Neural progenitor cell (in vitro differentiated cells): ENCODE measurements around the gene ARHGAP15.

Experiments
- CTCF ChIP-seq: fragments of 200-600 bp; sonication (generic); IDR thresholded peaks from 2 replicates; pipeline ENCODE4 v1.5.1; 2017; ENCODE audit warnings: antibody characterized with exemption, mild to moderate bottlenecking
- EZH2 ChIP-seq: fragments of 200-600 bp; sonication (generic); IDR thresholded peaks from 2 replicates; pipeline ENCODE4 v1.6.1; 2017; ENCODE audit warnings: antibody characterized with exemption, mild to moderate bottlenecking, moderate library complexity

DNA sequence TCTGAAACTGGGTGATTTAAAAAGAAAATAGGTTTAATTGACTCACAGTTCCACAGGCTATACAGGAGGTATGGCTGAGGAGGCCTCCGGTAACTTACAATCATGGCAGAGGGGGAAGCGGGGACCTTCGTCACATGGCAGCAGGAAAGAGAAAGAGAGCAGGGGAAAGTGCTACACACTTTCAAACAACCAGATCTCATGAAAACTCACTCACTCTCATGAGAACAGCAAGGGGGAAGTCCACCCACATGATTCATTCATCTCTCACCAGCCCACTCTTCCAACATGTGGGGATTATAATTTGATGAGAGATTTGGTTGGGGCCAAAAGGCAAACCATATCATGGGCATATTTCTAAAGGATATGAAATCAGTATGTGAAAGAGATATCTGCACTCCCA is 12.0 kb upstream of the ARHGAP15 start:
- TF ChIP-seq CTCF, result no peak
- no peak for TF ChIP-seq EZH2
